A549 (cell line): ENCODE measurements around the gene PGBD5. TPM values are rescaled to one million over a fixed set of nuclear protein-coding genes. Genes with fewer than 3 reads are reported as not detected.

ENCODE experiments used
- ATAC-seq, 2 experiments: fragments of 200-7000 bp in 1 of 2; fragments of >200 bp in 1 of 2; cut with Nextera tagmentation in 1 of 2; cut with Tn5 transposase in 1 of 2; 3 replicates each; pipeline versions ENCODE4 v1.8.0 to v1.9.1; 2018 to 2020; ENCODE audit warnings: mild to moderate bottlenecking in 1 of 2, moderate library complexity in 1 of 2
- CTCF ChIA-PET: fragments of 300-600 bp; sonication (Branson Sonifier 250); formaldehyde crosslinking; extraction: SDS; loops from one replicate; lab custom pipeline; 2021; ENCODE audit warnings: antibody characterized with exemption, inconsistent platforms; lab: Yijun Ruan, JAX
- POLR2A ChIA-PET: fragments of 350-600 bp; formaldehyde crosslinking; extraction: SDS; loops from one replicate; lab custom pipeline; 2021; ENCODE audit warnings: antibody characterized with exemption, inconsistent platforms; lab: Yijun Ruan, JAX
- DNase-seq, 2 experiments: peaks; one replicate each; pipeline versions ENCODE4 v3.0.0 to v3.0.0-alpha.2; 2011 to 2016; ENCODE audit warnings: low read depth in 1 of 2, low spot score in 1 of 2
- FAIRE-seq: peaks from 2 replicates; lab custom pipeline; 2011; peaks lifted over from hg19 to GRCh38; lab: Jason Lieb, UNC
- H3K27ac ChIP-seq, 2 experiments: fragments of >200 bp; sonication (Bioruptor Twin); formaldehyde crosslinking; 3 replicates each; pipeline ENCODE4 v1.5.1; 2016 to 2017
- H3K4me1 ChIP-seq: fragments of >200 bp; sonication (Bioruptor Twin); formaldehyde crosslinking; 3 replicates; pipeline ENCODE4 v1.6.1; 2016
- H3K4me2 ChIP-seq: fragments of >200 bp; sonication (Bioruptor Twin); formaldehyde crosslinking; 3 replicates; pipeline ENCODE4 v1.6.1; 2016
- H3K4me3 ChIP-seq: fragments of >200 bp; sonication (Bioruptor Twin); formaldehyde crosslinking; 3 replicates; pipeline ENCODE4 v1.5.1; 2016
- H3K9me3 ChIP-seq: fragments of >200 bp; sonication (Bioruptor Twin); formaldehyde crosslinking; 3 replicates; pipeline ENCODE4 v1.6.1; 2016
- BCL3 ChIP-seq: fragments of >200 bp; sonication (Bioruptor Twin); formaldehyde crosslinking; IDR thresholded peaks from 3 replicates; pipeline ENCODE4 v1.6.1; 2016
- CBX2 ChIP-seq: fragments of 200-600 bp; sonication (generic); IDR thresholded peaks from 2 replicates; pipeline ENCODE4 v1.6.1; 2016; ENCODE audit warnings: low read depth, mild to moderate bottlenecking, borderline replicate concordance
- CEBPB ChIP-seq, 2 experiments: fragments of >200 bp in 1 of 2; sonication (Bioruptor Twin) in 1 of 2; formaldehyde crosslinking in 1 of 2; IDR thresholded peaks; 2 replicates each; pipeline ENCODE4 v1.6.1; 2012 to 2016
- CHD2 ChIP-seq: fragments of 150-350 bp; IDR thresholded peaks from 2 replicates; pipeline ENCODE4 v1.6.1; 2014; ENCODE audit warnings: low read length; ENCODE audit not compliant: partially characterized antibody
- CHD4 ChIP-seq: fragments of 200-600 bp; sonication (generic); IDR thresholded peaks from 2 replicates; pipeline ENCODE4 v1.6.1; 2016; ENCODE audit warnings: antibody characterized with exemption, mild to moderate bottlenecking, borderline replicate concordance
- CTCF ChIP-seq: fragments of >200 bp; sonication (Bioruptor Twin); formaldehyde crosslinking; IDR thresholded peaks from 3 replicates; pipeline ENCODE4 v1.5.1; 2016
- FOSB ChIP-seq: fragments of 250-450 bp; sonication (Bioruptor Pico); IDR thresholded peaks from 2 replicates; pipeline ENCODE4 v1.5.0; 2020; ENCODE audit warnings: mild to moderate bottlenecking, moderate library complexity
- FOXS1 ChIP-seq: fragments of 250-450 bp; sonication (Bioruptor Pico); IDR thresholded peaks from 2 replicates; pipeline ENCODE4 v1.5.0; 2020; ENCODE audit warnings: mild to moderate bottlenecking, moderate library complexity
- HES2 ChIP-seq: fragments of >200 bp; sonication (Bioruptor Twin); formaldehyde crosslinking; IDR thresholded peaks from 2 replicates; pipeline ENCODE4 v1.6.1; 2016
- HEYL ChIP-seq: fragments of 250-450 bp; sonication (Bioruptor Pico); IDR thresholded peaks from 2 replicates; pipeline ENCODE4 v1.8.0; 2021; ENCODE audit warnings: mild to moderate bottlenecking, moderate library complexity
- HMGXB4 ChIP-seq: fragments of 250-450 bp; sonication (Bioruptor Pico); IDR thresholded peaks from 2 replicates; pipeline ENCODE4 v1.5.0; 2021; ENCODE audit warnings: mild to moderate bottlenecking, moderate library complexity, borderline replicate concordance
- HOXA7 ChIP-seq: fragments of 250-450 bp; sonication (Bioruptor Pico); IDR thresholded peaks from 2 replicates; pipeline ENCODE4 v1.5.0; 2020; ENCODE audit warnings: mild to moderate bottlenecking, moderate library complexity
- HOXB13 ChIP-seq: fragments of 250-450 bp; sonication (Bioruptor Pico); IDR thresholded peaks from 2 replicates; pipeline ENCODE4 v1.5.0; 2020; ENCODE audit warnings: low read depth, mild to moderate bottlenecking, moderate library complexity
- JUNB ChIP-seq: fragments of >200 bp; sonication (Bioruptor Twin); formaldehyde crosslinking; IDR thresholded peaks from 2 replicates; pipeline ENCODE4 v1.6.1; 2016
- KDM5A ChIP-seq: fragments of 200-600 bp; sonication (generic); IDR thresholded peaks from 2 replicates; pipeline ENCODE4 v1.6.1; 2016; ENCODE audit warnings: antibody characterized with exemption, mild to moderate bottlenecking
- MAFK ChIP-seq: fragments of 450-650 bp; IDR thresholded peaks from 2 replicates; pipeline ENCODE4 v1.6.1; 2014; ENCODE audit not compliant: partially characterized antibody
- MAZ ChIP-seq: fragments of 150-350 bp; IDR thresholded peaks from 2 replicates; pipeline ENCODE4 v1.6.1; 2014; ENCODE audit warnings: antibody characterized with exemption, low read depth, low read length, borderline replicate concordance
- MYC ChIP-seq: IDR thresholded peaks from 2 replicates; pipeline ENCODE4 v1.6.1; 2012; ENCODE audit warnings: mild to moderate bottlenecking, inconsistent platforms, low read length, improper control_type of control experiment, borderline replicate concordance
- PBX3 ChIP-seq: IDR thresholded peaks from 2 replicates; pipeline ENCODE4 v1.6.1; 2012
- POLR2AphosphoS2 ChIP-seq: conservative IDR thresholded peaks from 2 replicates; pipeline ENCODE4 v1.6.1; 2012; ENCODE audit warnings: low read length, improper control_type of control experiment, inconsistent platforms
- RARB ChIP-seq: fragments of 250-450 bp; sonication (Bioruptor Pico); IDR thresholded peaks from 2 replicates; pipeline ENCODE4 v1.8.0; 2021; ENCODE audit warnings: mild to moderate bottlenecking, moderate library complexity
- REST ChIP-seq: fragments of 200-600 bp; sonication (generic); IDR thresholded peaks from 2 replicates; pipeline ENCODE4 v1.6.1; 2016; ENCODE audit warnings: antibody characterized with exemption, mild to moderate bottlenecking, moderate library complexity
- SMC3 ChIP-seq: fragments of >200 bp; sonication (Bioruptor Twin); formaldehyde crosslinking; IDR thresholded peaks from 3 replicates; pipeline ENCODE4 v1.6.1; 2018; ENCODE audit warnings: inconsistent platforms
- TFCP2L1 ChIP-seq: fragments of 250-450 bp; sonication (Bioruptor Pico); IDR thresholded peaks from 2 replicates; pipeline ENCODE4 v1.5.0; 2021; ENCODE audit warnings: mild to moderate bottlenecking
- USF2 ChIP-seq: fragments of 450-650 bp; IDR thresholded peaks from 2 replicates; pipeline ENCODE4 v1.6.1; 2014; ENCODE audit warnings: antibody characterized with exemption
- ZC3H11A ChIP-seq: fragments of 450-650 bp; IDR thresholded peaks from 2 replicates; pipeline ENCODE4 v1.6.1; 2014; ENCODE audit warnings: antibody characterized with exemption, mild to moderate bottlenecking
- ZFP36 ChIP-seq: fragments of 450-650 bp; IDR thresholded peaks from 2 replicates; pipeline ENCODE4 v1.6.1; 2014; ENCODE audit warnings: borderline replicate concordance; ENCODE audit not compliant: partially characterized antibody
- ZNF302 ChIP-seq: fragments of 250-450 bp; sonication (Bioruptor Pico); IDR thresholded peaks from 2 replicates; pipeline ENCODE4 v1.9.0; 2021; ENCODE audit warnings: inconsistent platforms, mild to moderate bottlenecking, moderate library complexity
- WGBS: methylation state at CpG from one replicate; pipeline ENCODE4 v1.1.6; 2017; ENCODE audit errors: missing lambda C conversion rate; 5-methylcytosine and 5-hydroxymethylcytosine counted together
- polyA minus RNA-seq: library from RNA; depleted of rRNA, polyadenylated mRNA; stranded (reverse); fragments of >200 nt; gene quantifications from 2 replicates; pipeline ENCODE4 v1.2.3, GENCODE V29; 2011; rRNA and poly(A)+ RNA removed
- polyA plus RNA-seq, 4 experiments: library from polyadenylated mRNA; depleted of rRNA in 3 of 4; stranded (reverse); fragments of >200 nt; fragmentation: RNase III in 1 of 4; extraction: RNeasy Plus Mini Kit Qiagen cat#74134 plus additional on column Dnase treatment in 1 of 4; gene quantifications; 2 replicates in 3 of 4; 3 replicates in 1 of 4; pipeline ENCODE4 v1.2.3, GENCODE V29; 2011 to 2017

Gene PGBD5
- polyA plus RNA-seq (2011; rRNA removed) = 0.04 and 0.07 TPM in 2 replicates
- polyA plus RNA-seq (2012; cell fraction: cytosol; rRNA removed) = 0.10 and 0.12 TPM in 2 replicates
- polyA plus RNA-seq (2012; cell fraction: nucleus; rRNA removed) = 0.08 and 0.17 TPM in 2 replicates
- polyA plus RNA-seq (2017; fragmentation: RNase III; extraction: RNeasy Plus Mini Kit Qiagen cat#74134 plus additional on column Dnase treatment) = 0.24 to 0.66 TPM (median 0.47 TPM) in 3 replicates
- polyA minus RNA-seq = 0.39 TPM in 1 of 2 replicates, not detected in the other

- peak; percentile 52 to 64 for DNase-seq
- CTCF ChIA-PET = no interaction called here
- Histone ChIP-seq H3K9me3 (no peaks in the 10 kb centered on the region), H3K4me1 (peaks cover 4% of the 10 kb centered on the region; the same call in 1 of the 3 replicates), H3K4me3 (peak within 1 kb of the TSS; percentile 63), H3K4me2 (peak within 1 kb of the TSS; percentile 97), H3K27ac (peak within 1 kb of the TSS in 1 of 2 experiments; percentile 40; a peak in 1 of 6 replicates)
- ATAC-seq = peak; percentile 82 to 92
- FAIRE-seq = no peak
- 8% methylated on average over 9 of the region's 93 CpGs for WGBS
- POLR2A ChIA-PET = interaction anchor here (1.3 kb wide), 1 partner anchor 217 kb away, joined by 4 read pairs; no protein-coding TSS in a partner anchor
- no peak for TF ChIP-seq JUNB
- TF ChIP-seq FOXS1 (CRISPR knock-in tag) = no peak
- TF ChIP-seq ZNF302 (CRISPR knock-in tag) = no peak
- TF ChIP-seq CEBPB (IDR thresholded peaks at IDR 0.05) = no peak
- TF ChIP-seq ZC3H11A = no peak
- no peak for TF ChIP-seq KDM5A
- TF ChIP-seq MAZ = no peak
- no peak for TF ChIP-seq TFCP2L1 (CRISPR knock-in tag)
- no peak for TF ChIP-seq BCL3
- TF ChIP-seq CHD4 = no peak
- no peak for TF ChIP-seq POLR2AphosphoS2
- TF ChIP-seq RARB (CRISPR knock-in tag) = no peak
- no peak for TF ChIP-seq USF2
- no peak for TF ChIP-seq HES2
- no peak for TF ChIP-seq SMC3
- no peak for TF ChIP-seq CBX2
- no peak for TF ChIP-seq HOXB13 (CRISPR knock-in tag)
- TF ChIP-seq REST = peak; percentile 96
- no peak for TF ChIP-seq HMGXB4 (CRISPR knock-in tag)
- no peak for TF ChIP-seq FOSB (CRISPR knock-in tag)
- TF ChIP-seq PBX3 = no peak
- no peak for TF ChIP-seq CTCF
- TF ChIP-seq ZFP36 = no peak
- TF ChIP-seq MAFK = no peak
- no peak for TF ChIP-seq HOXA7
- TF ChIP-seq CHD2 = no peak
- no peak for TF ChIP-seq HEYL (CRISPR knock-in tag)
- TF ChIP-seq MYC = no peak
Measured at GRCh38 chr1:230426246-230427093, at the start of gene PGBD5. TSS of gene PGBD5 (minus strand) at chr1:230426332. CDS start at chr1:230425928, 404 bp downstream.
